ENCODE measurements around the gene GABRG2.

GABRG2 gene

DNA sequence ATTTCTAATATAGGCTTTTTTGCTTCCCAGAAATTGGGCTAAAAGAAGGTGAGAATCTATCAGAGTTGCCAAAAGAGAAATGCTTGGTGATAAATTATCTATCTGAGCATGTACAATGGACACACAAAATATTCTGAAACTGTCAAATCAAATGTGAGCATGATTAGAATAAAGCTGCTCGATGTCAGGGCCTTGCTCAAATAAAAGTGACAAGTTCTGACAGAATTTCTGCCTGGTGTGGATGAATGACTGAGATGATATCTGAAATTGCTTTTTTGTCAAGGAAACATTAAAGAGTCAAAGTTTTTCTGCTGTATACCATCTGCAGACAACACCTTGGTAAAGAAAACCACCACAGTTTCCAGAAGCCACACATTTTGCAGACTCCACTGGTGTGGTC lies 128.8 kb downstream of the GABRG2 start:
- no peak for DNase-seq

- no peak for DNase-seq
Measured at GRCh38 chr5:162202285-162202880, 134.8 kb downstream of the GABRG2 start.

Data from activated CD4-positive, alpha-beta T cell treated with anti-CD3 and anti-CD28 coated beads, Interleukin-2, Interleukin-6, amounts not matched to agents 100 ng/mL and 50 ng/mL, durations not matched to agents 16 hours and 8 hours (primary cell).